K562 (cell line): ENCODE data around the gene NT5C3B. TPM values are rescaled to one million over a fixed set of nuclear protein-coding genes. Genes with fewer than 3 reads are reported as not detected.

Experiments
- BMI1 ChIP-seq: fragments of 150-350 bp; IDR thresholded peaks from 2 replicates; pipeline ENCODE4 v1.6.1; 2014; ENCODE audit warnings: low read length
- FOXJ2 ChIP-seq: fragments of 200-800 bp; sonication (Bioruptor generic); IDR thresholded peaks from 2 replicates; pipeline ENCODE4 v1.6.1; 2016; ENCODE audit warnings: missing genetic modification characterization, missing compliant biosample characterization
- IRF2 ChIP-seq: sonication (generic); formaldehyde crosslinking; IDR thresholded peaks from 2 replicates; pipeline ENCODE4 v1.8.1; 2022; ENCODE audit warnings: mild to moderate bottlenecking, missing genetic modification reagents
- KLF10 ChIP-seq: fragments of 250-450 bp; sonication (Bioruptor Pico); IDR thresholded peaks from 2 replicates; pipeline ENCODE4 v1.6.1; 2021; ENCODE audit warnings: matching md5 sums
- MYC ChIP-seq, 2 experiments: fragments of 250-450 bp in 1 of 2; sonication (Bioruptor Pico) in 1 of 2; IDR thresholded peaks; 2 replicates each; pipeline versions ENCODE4 v1.5.1 to v1.6.1; 2012 to 2021; ENCODE audit warnings: low read depth in 2 of 2, borderline replicate concordance in 1 of 2, improper control_type of control experiment in 1 of 2, low read length in 1 of 2, mild to moderate bottlenecking in 1 of 2, moderate library complexity in 1 of 2
- NFE2L1 ChIP-seq: fragments of 450-650 bp; IDR thresholded peaks from 2 replicates; pipeline ENCODE4 v1.6.1; 2016; ENCODE audit warnings: missing genetic modification characterization, low read depth, mild to moderate bottlenecking, missing compliant biosample characterization, moderate library complexity, borderline replicate concordance
- PPARD ChIP-seq: fragments of 250-450 bp; sonication (Bioruptor Pico); IDR thresholded peaks from 2 replicates; pipeline ENCODE4 v1.8.0; 2022; ENCODE audit warnings: inconsistent platforms, mild to moderate bottlenecking, moderate library complexity
- RUNX1 ChIP-seq: sonication (generic); IDR thresholded peaks from 2 replicates; pipeline ENCODE4 v1.6.1; 2016; ENCODE audit warnings: antibody characterized with exemption, low read depth
- TCF3 ChIP-seq: sonication (generic); formaldehyde crosslinking; IDR thresholded peaks from 2 replicates; pipeline ENCODE4 v1.4.0; 2020; ENCODE audit warnings: mild to moderate bottlenecking, missing genetic modification reagents
- ZBTB7A ChIP-seq: IDR thresholded peaks from 2 replicates; pipeline ENCODE4 v1.6.1; 2011; ENCODE audit warnings: low read depth, mild to moderate bottlenecking, low read length, moderate library complexity, borderline replicate concordance; ENCODE audit not compliant: control insufficient read depth
- ZNF175 ChIP-seq: fragments of 200-800 bp; sonication (Bioruptor generic); IDR thresholded peaks from 2 replicates; pipeline ENCODE4 v1.6.1; 2016; ENCODE audit warnings: low read depth, mild to moderate bottlenecking, missing genetic modification characterization, missing compliant biosample characterization
- ZNF232 ChIP-seq: sonication (generic); formaldehyde crosslinking; IDR thresholded peaks from 2 replicates; pipeline ENCODE4 v1.8.0; 2022; ENCODE audit warnings: mild to moderate bottlenecking, missing genetic modification reagents
- ZNF445 ChIP-seq: fragments of 250-450 bp; sonication (Bioruptor Pico); IDR thresholded peaks from 2 replicates; pipeline ENCODE4 v1.4.0; 2020; ENCODE audit warnings: low read depth, mild to moderate bottlenecking, moderate library complexity
- polyA plus RNA-seq, 8 experiments: library from polyadenylated mRNA; depleted of rRNA in 4 of 8; stranded (reverse) in 5 of 8; unstranded in 3 of 8; fragments of >200 nt; fragmentation: Nextera tagmentation in 2 of 8; fragmentation: Illumina TruSeq in 1 of 8; extraction: Ambion mirVana in 2 of 8; extraction: Trizol in 1 of 8; gene quantifications; 2 replicates each; pipeline versions ENCODE4 v1.2.1 to v1.2.3, GENCODE V29; 2011 to 2014; ENCODE audit warnings: inconsistent platforms in 1 of 8, missing spikeins in 1 of 8
- total RNA-seq, 7 experiments: library from RNA; depleted of rRNA in 6 of 7; stranded (reverse); fragments of >200 nt in 6 of 7; fragmentation: Illumina TruSeq in 2 of 7; extraction: Trizol in 2 of 7; gene quantifications; 2 replicates each; pipeline versions ENCODE4 v1.2.1 to v1.2.3, GENCODE V29; 2011 to 2021; ENCODE audit warnings: low replicate concordance in 1 of 7
- TF ChIP-seq, protein P1 (sequence below): fragments of 450-650 bp; IDR thresholded peaks from 2 replicates; pipeline ENCODE4 v1.6.1; 2016
- TF ChIP-seq, protein P2 (sequence below): sonication (generic); formaldehyde crosslinking; IDR thresholded peaks from 2 replicates; pipeline ENCODE4 v1.5.0; 2020; ENCODE audit warnings: missing genetic modification reagents
- TF ChIP-seq, protein P3 (sequence below), 3 experiments: fragments of 200-800 bp in 1 of 3; sonication (Bioruptor generic) in 1 of 3; sonication (generic) in 1 of 3; formaldehyde crosslinking in 1 of 3; IDR thresholded peaks; 2 replicates each; pipeline versions ENCODE4 v1.6.1 to v1.8.0; 2016 to 2022; ENCODE audit warnings: mild to moderate bottlenecking in 2 of 3, missing compliant biosample characterization in 2 of 3, missing genetic modification characterization in 2 of 3, missing genetic modification reagents in 1 of 3
- TF ChIP-seq, protein P4 (sequence below): fragments of 450-650 bp; IDR thresholded peaks from 2 replicates; pipeline ENCODE4 v1.6.1; 2018; ENCODE audit not compliant: partially characterized antibody
- TF ChIP-seq, protein P5 (sequence below), 2 experiments: fragments of 450-650 bp; IDR thresholded peaks; 2 replicates each; pipeline ENCODE4 v1.6.1; 2016

The NT5C3B gene
- total and polyA plus RNA-seq, 9 of the 15 experiments (the other 6 are each of a cell fraction or from before 2014, with no cell fraction given) = 2.0 to 166 (median 85.0) TPM

DNA sequence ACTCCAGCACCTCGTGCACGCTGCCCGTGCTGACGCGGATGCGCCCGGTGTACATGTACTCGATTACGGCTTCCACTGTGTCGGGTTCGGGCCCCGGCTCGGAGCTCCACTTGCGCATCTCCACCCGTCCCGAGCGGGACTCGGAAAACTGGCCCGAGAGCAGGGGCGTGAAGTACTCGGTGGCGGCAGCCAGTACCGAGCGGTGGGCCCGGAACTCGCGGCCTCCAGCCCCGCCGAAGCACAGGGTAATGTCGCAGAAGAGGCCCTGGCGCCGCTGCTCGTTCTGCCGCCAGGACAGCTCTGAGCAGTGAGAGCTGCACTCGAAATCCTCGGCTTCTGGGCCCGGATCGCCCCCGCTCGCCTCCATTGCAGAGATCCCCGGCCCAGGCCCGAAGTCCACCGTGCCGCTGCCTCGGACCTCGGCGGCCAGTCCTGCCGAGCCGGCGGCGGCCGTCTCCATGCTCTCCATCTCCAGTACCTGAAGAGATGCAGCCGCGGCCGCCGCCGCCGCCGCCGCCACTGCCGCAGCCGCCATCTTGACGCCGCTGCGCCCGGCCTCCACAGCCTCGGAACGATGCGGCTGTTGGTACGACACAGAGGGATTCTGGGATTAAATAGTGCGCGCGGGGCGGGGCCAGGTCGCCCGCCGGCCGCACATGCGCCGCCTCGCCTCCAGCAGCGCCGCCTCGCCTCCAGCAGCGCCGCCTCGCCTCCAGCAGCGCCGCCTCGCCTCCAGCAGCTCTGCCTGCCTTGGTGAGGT lies 29.0 kb upstream of the NT5C3B start, which contains the start of gene KLHL11 (continued):
- TF ChIP-seq, protein P1, sequence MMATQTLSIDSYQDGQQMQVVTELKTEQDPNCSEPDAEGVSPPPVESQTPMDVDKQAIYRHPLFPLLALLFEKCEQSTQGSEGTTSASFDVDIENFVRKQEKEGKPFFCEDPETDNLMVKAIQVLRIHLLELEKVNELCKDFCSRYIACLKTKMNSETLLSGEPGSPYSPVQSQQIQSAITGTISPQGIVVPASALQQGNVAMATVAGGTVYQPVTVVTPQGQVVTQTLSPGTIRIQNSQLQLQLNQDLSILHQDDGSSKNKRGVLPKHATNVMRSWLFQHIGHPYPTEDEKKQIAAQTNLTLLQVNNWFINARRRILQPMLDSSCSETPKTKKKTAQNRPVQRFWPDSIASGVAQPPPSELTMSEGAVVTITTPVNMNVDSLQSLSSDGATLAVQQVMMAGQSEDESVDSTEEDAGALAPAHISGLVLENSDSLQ = no peak
- TF ChIP-seq BMI1 (no peak), RUNX1 (no peak), ZNF232 (no peak), IRF2 (CRISPR knock-in tag) (no peak), PPARD (CRISPR knock-in tag) (no peak), FOXJ2 (no peak), ZBTB7A (0 out of 2 replicates have a peak, but pooled peaks have one; percentile 17), ZNF445 (CRISPR knock-in tag) (no peak), KLF10 (CRISPR knock-in tag) (no peak), NFE2L1 (tag) (no peak), ZNF175 (no peak), MYC (IDR thresholded peaks at IDR 0.05; ENCODE audit: low read depth, low read length) (peak; percentile 84), MYC (CRISPR knock-in tag; IDR thresholded peaks at IDR 0.05; ENCODE audit: borderline replicate concordance, low read depth) (no peak), TCF3 (CRISPR knock-in tag) (peak; percentile 4; the same call in 1 of the 2 replicates)
- TF ChIP-seq, protein P2, sequence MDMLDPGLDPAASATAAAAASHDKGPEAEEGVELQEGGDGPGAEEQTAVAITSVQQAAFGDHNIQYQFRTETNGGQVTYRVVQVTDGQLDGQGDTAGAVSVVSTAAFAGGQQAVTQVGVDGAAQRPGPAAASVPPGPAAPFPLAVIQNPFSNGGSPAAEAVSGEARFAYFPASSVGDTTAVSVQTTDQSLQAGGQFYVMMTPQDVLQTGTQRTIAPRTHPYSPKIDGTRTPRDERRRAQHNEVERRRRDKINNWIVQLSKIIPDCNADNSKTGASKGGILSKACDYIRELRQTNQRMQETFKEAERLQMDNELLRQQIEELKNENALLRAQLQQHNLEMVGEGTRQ (CRISPR knock-in tag) = no peak
- TF ChIP-seq, protein P3, sequence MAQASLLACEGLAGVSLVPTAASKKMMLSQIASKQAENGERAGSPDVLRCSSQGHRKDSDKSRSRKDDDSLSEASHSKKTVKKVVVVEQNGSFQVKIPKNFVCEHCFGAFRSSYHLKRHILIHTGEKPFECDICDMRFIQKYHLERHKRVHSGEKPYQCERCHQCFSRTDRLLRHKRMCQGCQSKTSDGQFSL (CRISPR knock-in tag; IDR thresholded peaks at IDR 0.05) = no peak
- TF ChIP-seq, protein P3 (tag; IDR thresholded peaks at IDR 0.05) = no peak
- TF ChIP-seq, protein P4, sequence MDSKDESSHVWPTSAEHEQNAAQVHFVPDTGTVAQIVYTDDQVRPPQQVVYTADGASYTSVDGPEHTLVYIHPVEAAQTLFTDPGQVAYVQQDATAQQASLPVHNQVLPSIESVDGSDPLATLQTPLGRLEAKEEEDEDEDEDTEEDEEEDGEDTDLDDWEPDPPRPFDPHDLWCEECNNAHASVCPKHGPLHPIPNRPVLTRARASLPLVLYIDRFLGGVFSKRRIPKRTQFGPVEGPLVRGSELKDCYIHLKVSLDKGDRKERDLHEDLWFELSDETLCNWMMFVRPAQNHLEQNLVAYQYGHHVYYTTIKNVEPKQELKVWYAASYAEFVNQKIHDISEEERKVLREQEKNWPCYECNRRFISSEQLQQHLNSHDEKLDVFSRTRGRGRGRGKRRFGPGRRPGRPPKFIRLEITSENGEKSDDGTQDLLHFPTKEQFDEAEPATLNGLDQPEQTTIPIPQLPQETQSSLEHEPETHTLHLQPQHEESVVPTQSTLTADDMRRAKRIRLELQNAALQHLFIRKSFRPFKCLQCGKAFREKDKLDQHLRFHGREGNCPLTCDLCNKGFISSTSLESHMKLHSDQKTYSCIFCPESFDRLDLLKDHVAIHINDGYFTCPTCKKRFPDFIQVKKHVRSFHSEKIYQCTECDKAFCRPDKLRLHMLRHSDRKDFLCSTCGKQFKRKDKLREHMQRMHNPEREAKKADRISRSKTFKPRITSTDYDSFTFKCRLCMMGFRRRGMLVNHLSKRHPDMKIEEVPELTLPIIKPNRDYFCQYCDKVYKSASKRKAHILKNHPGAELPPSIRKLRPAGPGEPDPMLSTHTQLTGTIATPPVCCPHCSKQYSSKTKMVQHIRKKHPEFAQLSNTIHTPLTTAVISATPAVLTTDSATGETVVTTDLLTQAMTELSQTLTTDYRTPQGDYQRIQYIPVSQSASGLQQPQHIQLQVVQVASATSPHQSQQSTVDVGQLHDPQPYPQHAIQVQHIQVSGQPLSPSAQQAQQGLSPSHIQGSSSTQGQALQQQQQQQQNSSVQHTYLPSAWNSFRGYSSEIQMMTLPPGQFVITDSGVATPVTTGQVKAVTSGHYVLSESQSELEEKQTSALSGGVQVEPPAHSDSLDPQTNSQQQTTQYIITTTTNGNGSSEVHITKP = peak; percentile 57
- TF ChIP-seq, protein P5, sequence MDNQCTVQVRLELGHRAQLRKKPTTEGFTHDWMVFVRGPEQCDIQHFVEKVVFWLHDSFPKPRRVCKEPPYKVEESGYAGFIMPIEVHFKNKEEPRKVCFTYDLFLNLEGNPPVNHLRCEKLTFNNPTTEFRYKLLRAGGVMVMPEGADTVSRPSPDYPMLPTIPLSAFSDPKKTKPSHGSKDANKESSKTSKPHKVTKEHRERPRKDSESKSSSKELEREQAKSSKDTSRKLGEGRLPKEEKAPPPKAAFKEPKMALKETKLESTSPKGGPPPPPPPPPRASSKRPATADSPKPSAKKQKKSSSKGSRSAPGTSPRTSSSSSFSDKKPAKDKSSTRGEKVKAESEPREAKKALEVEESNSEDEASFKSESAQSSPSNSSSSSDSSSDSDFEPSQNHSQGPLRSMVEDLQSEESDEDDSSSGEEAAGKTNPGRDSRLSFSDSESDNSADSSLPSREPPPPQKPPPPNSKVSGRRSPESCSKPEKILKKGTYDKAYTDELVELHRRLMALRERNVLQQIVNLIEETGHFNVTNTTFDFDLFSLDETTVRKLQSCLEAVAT (IDR thresholded peaks at IDR 0.05) = peak; percentile 9 to 40; a peak in 1 of 4 replicates
